Endothelial cell of umbilical vein (primary cell): ENCODE results near the gene PLA2G6. TPM values are rescaled to one million over a fixed set of nuclear protein-coding genes. Genes with fewer than 3 reads are reported as not detected.

Experiments used
- BruUV-seq: library from RNA; stranded (reverse); fragments of 400-500 nt; replicated peaks from 2 replicates; lab custom pipeline; 2021; lab: Mats Ljungman, UMichigan
- CTCF ChIA-PET: fragments of 300-600, 350-600 bp; sonication (Branson Sonifier 250); formaldehyde crosslinking; loops from one replicate; lab custom pipeline; 2021; ENCODE audit warnings: antibody characterized with exemption, inconsistent platforms; lab: Charles Lee
- POLR2A ChIA-PET: fragments of 300-600, 350-600 bp; sonication (Branson Sonifier 250); formaldehyde crosslinking; loops from one replicate; lab custom pipeline; 2021; ENCODE audit warnings: antibody characterized with exemption, inconsistent platforms; lab: Charles Lee
- DNase-seq: peaks from one replicate; pipeline ENCODE4 v3.0.0-alpha.2; 2011; ENCODE audit warnings: low read depth, low spot score
- FAIRE-seq: peaks from 2 replicates; lab custom pipeline; 2011; peaks lifted over from hg19 to GRCh38; lab: Jason Lieb, UNC
- H2AFZ ChIP-seq: 2 replicates; pipeline ENCODE4 v1.6.0; 2012; ENCODE audit warnings: low read depth, low read length, control low read depth, inconsistent platforms
- H3K27ac ChIP-seq: 2 replicates; pipeline ENCODE4 v1.5.1; 2011; ENCODE audit warnings: low read depth, mild to moderate bottlenecking, control low read depth, low read length, moderate library complexity; ENCODE audit not compliant: insufficient read depth
- H3K27me3 ChIP-seq, 2 experiments: 2 replicates each; pipeline versions ENCODE4 v1.6.0 to v1.6.1; 2011; ENCODE audit warnings: low read length in 2 of 2, mixed read lengths in 1 of 2; ENCODE audit not compliant: control insufficient read depth in 2 of 2, insufficient read depth in 2 of 2
- H3K36me3 ChIP-seq, 2 experiments: 2 replicates in 1 of 2; 3 replicates in 1 of 2; pipeline ENCODE4 v1.5.1; 2011; ENCODE audit warnings: low read length in 2 of 2, mild to moderate bottlenecking in 1 of 2, moderate library complexity in 1 of 2; ENCODE audit not compliant: control insufficient read depth in 2 of 2, insufficient read depth in 2 of 2; ENCODE audit errors: extremely low read depth in 1 of 2
- H3K4me1 ChIP-seq: 3 replicates; pipeline ENCODE4 v1.5.1; 2011; ENCODE audit warnings: mild to moderate bottlenecking, low read length; ENCODE audit not compliant: control insufficient read depth, insufficient read depth; ENCODE audit errors: extremely low read depth
- H3K4me2 ChIP-seq: 2 replicates; pipeline ENCODE4 v1.6.1; 2011; ENCODE audit warnings: low read length, control low read depth, mixed read lengths; ENCODE audit not compliant: insufficient read depth
- H3K4me3 ChIP-seq, 3 experiments: fragments of 200-600 bp in 1 of 3; sonication (generic), shearing (Covaris generic) in 1 of 3; replicated peaks in 1 of 3; 2 replicates each; pipeline ENCODE4 v1.5.1; 2011 to 2016; ENCODE audit warnings: control low read depth in 3 of 3, low read length in 3 of 3, mild to moderate bottlenecking in 2 of 3, inconsistent platforms in 1 of 3, low read depth in 1 of 3, moderate library complexity in 1 of 3; ENCODE audit not compliant: insufficient read depth in 1 of 3
- H3K79me2 ChIP-seq: 2 replicates; pipeline ENCODE4 v1.6.0; 2012; ENCODE audit warnings: low read length, inconsistent platforms; ENCODE audit not compliant: control insufficient read depth, insufficient read depth
- H3K9ac ChIP-seq: replicated peaks from 2 replicates; pipeline ENCODE3; 2011; ENCODE audit warnings: low read length, control low read depth; ENCODE audit not compliant: insufficient read depth; ENCODE audit errors: extremely low read depth
- H3K9me1 ChIP-seq: replicated peaks from 3 replicates; pipeline ENCODE4 v1.6.0; 2011; ENCODE audit warnings: mild to moderate bottlenecking, low read length; ENCODE audit not compliant: control insufficient read depth, insufficient read depth; ENCODE audit errors: extremely low read depth
- H3K9me3 ChIP-seq: replicated peaks from 2 replicates; pipeline ENCODE4 v1.5.1; 2012; ENCODE audit warnings: low read length, inconsistent platforms; ENCODE audit not compliant: control insufficient read depth, insufficient read depth
- H4K20me1 ChIP-seq: replicated peaks from 2 replicates; pipeline ENCODE3; 2011; ENCODE audit warnings: mild to moderate bottlenecking, low read length; ENCODE audit not compliant: control insufficient read depth, insufficient read depth; ENCODE audit errors: extremely low read depth
- FOS ChIP-seq: IDR thresholded peaks from 2 replicates; pipeline ENCODE4 v1.6.1; 2011; ENCODE audit warnings: mild to moderate bottlenecking, low read length, moderate library complexity, borderline replicate concordance; ENCODE audit not compliant: insufficient read depth
- JUN ChIP-seq: IDR thresholded peaks from 2 replicates; pipeline ENCODE4 v1.6.1; 2011; ENCODE audit warnings: borderline replicate concordance, low read depth; ENCODE audit not compliant: insufficient read length, insufficient read depth
- MYC ChIP-seq: IDR thresholded peaks from one replicate; pipeline ENCODE4 v1.6.1; 2011; ENCODE audit warnings: mild to moderate bottlenecking, low read depth, low read length
- POLR2A ChIP-seq: IDR thresholded peaks from 2 replicates; pipeline ENCODE4 v1.6.1; 2012; ENCODE audit warnings: low read depth, mild to moderate bottlenecking, control low read depth, low read length
- dilution Hi-C: fragments of 300-500 bp; cut with MboI; formaldehyde crosslinking; loops from one replicate; pipeline ENCODE4 v1.15.0; 2019; ENCODE audit warnings: low sequenced_read_pairs; ENCODE audit not compliant: extremely low pct_ligation_motif_present
- intact Hi-C: fragments of 100-400 bp; cut with micrococcal nuclease; formaldehyde crosslinking; loops from one replicate; pipeline ENCODE4 v1.10.0; 2022
- polyA plus RNA-seq, 4 experiments: library from polyadenylated mRNA; depleted of rRNA in 3 of 4; stranded (reverse) in 3 of 4; unstranded in 1 of 4; fragments of >200 nt; gene quantifications; 2 replicates each; pipeline versions ENCODE4 v1.2.1 to v1.2.3, GENCODE V29; 2011 to 2012; ENCODE audit warnings: missing spikeins in 1 of 4
- total RNA-seq: library from RNA; stranded (reverse); gene quantifications from 2 replicates; pipeline ENCODE4 v1.2.3, GENCODE V29; 2021

The PLA2G6 gene
- total and polyA plus RNA-seq, 2 donors (not counting 3 experiments of a cell fraction or from before 2014, with no cell fraction given) = 6.6 to 10.3 TPM

DNA sequence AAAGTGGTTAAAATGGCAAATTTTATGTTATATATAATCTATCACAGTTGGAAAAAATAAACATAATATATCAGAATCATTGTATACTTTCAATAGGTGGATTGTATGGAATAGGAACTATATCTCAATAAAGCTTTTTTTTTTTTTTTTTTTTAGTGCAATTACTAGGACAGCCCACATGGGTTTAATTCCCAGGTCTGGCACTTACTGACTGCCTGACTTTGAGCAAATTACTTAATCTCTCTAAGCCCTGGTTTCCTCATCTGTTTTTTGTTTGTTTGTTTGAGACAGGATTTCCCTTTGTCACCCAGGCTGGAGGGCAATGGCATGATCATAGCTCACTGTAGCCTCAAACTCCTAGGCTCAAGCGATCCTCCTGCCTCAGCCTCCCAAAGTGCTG lies 45.0 kb downstream of the PLA2G6 start:
- dilution Hi-C loops = no loop called here
- ChIA-PET POLR2A (interaction anchor here (0.6 to 0.7 kb wide), 2 partner anchors 76 to 178 kb away, joined by 3 to 11 read pairs; no protein-coding TSS in a partner anchor), CTCF (interaction anchor here (0.8 to 3.5 kb wide), 6 partner anchors 9 to 65 kb away, joined by 3 to 23 read pairs (median 4); partner anchors contain the start of gene MAFF)

DNA sequence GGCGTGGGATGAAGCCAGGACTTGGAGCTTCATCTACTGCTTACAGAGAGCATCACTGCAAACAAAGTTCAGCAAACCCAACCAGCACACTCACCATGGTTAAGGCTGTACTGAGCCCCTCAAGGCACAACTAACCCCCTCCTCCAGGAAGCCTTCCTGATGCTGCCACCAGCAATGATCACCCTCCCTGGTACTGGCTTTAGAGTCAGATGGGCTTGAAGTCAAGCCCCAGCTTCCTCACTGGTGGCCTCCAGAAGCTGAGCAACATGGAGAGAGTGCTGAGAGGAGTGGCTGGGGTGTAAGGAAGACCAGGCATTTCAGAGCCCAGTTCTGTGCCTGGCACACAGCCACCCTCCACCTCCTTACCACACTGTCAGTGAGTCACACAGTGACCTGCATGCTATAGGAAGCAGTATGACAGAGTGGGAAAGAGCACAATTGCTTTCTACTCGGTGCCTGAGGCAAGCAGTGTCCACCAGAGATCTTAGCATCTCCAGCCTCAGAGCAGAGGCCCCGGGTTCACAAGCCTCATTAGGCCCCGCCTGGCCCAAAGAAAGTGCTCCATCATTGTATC lies 46.4 kb downstream of the PLA2G6 start:
- dilution Hi-C loops (no loop called here), intact Hi-C loops (no loop called here)
- no peak overlapping the region for H2AFZ ChIP-seq
- peaks cover 7% of the 10 kb centered on the region for H3K4me1 ChIP-seq
- H3K4me2 ChIP-seq = no peak overlapping the region
- H3K27me3 ChIP-seq = no peaks in the 10 kb centered on the region
- H3K4me3 ChIP-seq = no peak overlapping the region
- no peaks in the 10 kb centered on the region for H3K9me3 ChIP-seq
- no peak overlapping the region for H3K9ac ChIP-seq
- H3K36me3 ChIP-seq = no peaks in the 10 kb centered on the region
- peak; percentile 39 for TF ChIP-seq FOS
- TF ChIP-seq POLR2A = no peak
- peak; percentile 40 for TF ChIP-seq JUN
- peak; percentile 6 for TF ChIP-seq MYC
- no peaks in the 10 kb centered on the region for H3K9me1 ChIP-seq
- DNase-seq (peak; percentile 54), FAIRE-seq (peak; percentile 97)
- BruUV-seq = no TSS peak
- CTCF ChIA-PET = interaction anchor here (1.0 kb wide), 1 partner anchor 20 kb away, joined by 3 read pairs; no protein-coding TSS in a partner anchor
- no peaks in the 10 kb centered on the region for H3K79me2 ChIP-seq
- H4K20me1 ChIP-seq = no peaks in the 10 kb centered on the region
- no peak overlapping the region for H3K27ac ChIP-seq
- POLR2A ChIA-PET = interaction anchor here (0.6 kb wide), 1 partner anchor 219 kb away, joined by 3 read pairs; no protein-coding TSS in a partner anchor

More for the DNA sequence above, 45.0 kb downstream of the PLA2G6 start:
- no peaks in the 10 kb centered on the region for H4K20me1 ChIP-seq
- no peaks in the 10 kb centered on the region for H3K79me2 ChIP-seq
- no peaks in the 10 kb centered on the region for H3K36me3 ChIP-seq
- no peaks in the 10 kb centered on the region for H3K27me3 ChIP-seq
- no peak overlapping the region for H3K4me2 ChIP-seq
- no peak overlapping the region for H3K4me3 ChIP-seq
- H3K4me1 ChIP-seq = peaks cover 7% of the 10 kb centered on the region
- no peak for DNase-seq
- no peaks in the 10 kb centered on the region for H3K9me3 ChIP-seq
- H3K9ac ChIP-seq = no peak overlapping the region
- no peaks in the 10 kb centered on the region for H3K9me1 ChIP-seq
- no peak overlapping the region for H2AFZ ChIP-seq
- intact Hi-C loops = no loop called here
- FAIRE-seq = no peak
- TF ChIP-seq JUN (no peak), MYC (no peak)
- H3K27ac ChIP-seq = no peak overlapping the region
- BruUV-seq = no TSS peak
